Endothelial cell (in vitro differentiated cells): ENCODE data around the gene MAGEA6. TPM values are rescaled to one million over a fixed set of nuclear protein-coding genes. Genes with fewer than 3 reads are reported as not detected.
A peak's percentile ranks its signal among the peaks of the same experiment; 100 is the strongest.

Source experiments
- DNase-seq: peaks from one replicate; pipeline ENCODE4 v3.0.0; 2021; ENCODE audit warnings: low spot score
- H3K27ac Mint-ChIP-seq: one replicate; pipeline ENCODE4 v1.8.0; 2021; ENCODE audit warnings: mixed read lengths, inconsistent platforms; ENCODE audit not compliant: unreplicated experiment
- H3K27me3 Mint-ChIP-seq: one replicate; pipeline ENCODE4 v1.8.0; 2021; ENCODE audit warnings: mild to moderate bottlenecking, moderate library complexity, mixed read lengths, inconsistent platforms; ENCODE audit not compliant: unreplicated experiment
- H3K36me3 Mint-ChIP-seq: one replicate; pipeline ENCODE4 v1.8.0; 2021; ENCODE audit warnings: mild to moderate bottlenecking, low read depth, mixed read lengths, inconsistent platforms; ENCODE audit not compliant: unreplicated experiment
- H3K4me1 Mint-ChIP-seq: one replicate; pipeline ENCODE4 v1.8.0; 2021; ENCODE audit warnings: mild to moderate bottlenecking, mixed read lengths, inconsistent platforms; ENCODE audit not compliant: unreplicated experiment
- H3K4me3 Mint-ChIP-seq: one replicate; pipeline ENCODE4 v1.8.0; 2021; ENCODE audit warnings: mild to moderate bottlenecking, mixed read lengths, inconsistent platforms; ENCODE audit not compliant: unreplicated experiment
- H3K9me3 Mint-ChIP-seq: one replicate; pipeline ENCODE4 v1.8.0; 2021; ENCODE audit warnings: mixed read lengths, inconsistent platforms; ENCODE audit not compliant: unreplicated experiment
- total RNA-seq: library from RNA; stranded (reverse); fragmentation: NEBNext Ultra II Directional; extraction: Animal tissue kit (Norgen Biotek cat#: 25700); gene quantifications from one replicate; pipeline ENCODE4 v1.2.1, GENCODE V29; 2021; ENCODE audit not compliant: unreplicated experiment
- TF ChIP-seq, protein P1 (sequence below): fragments of 200-600 bp; sonication (generic); IDR thresholded peaks from one replicate; pipeline ENCODE4 v1.5.0; 2021; ENCODE audit warnings: antibody characterized with exemption; ENCODE audit not compliant: unreplicated experiment

MAGEA6 gene
- total RNA-seq, 1 donor from 2014 or later: not detected

GRCh38 chrX:152733261-152733975 lies 36.1 kb downstream of the MAGEA6 start, which contains the start of the genes CSAG1 and MAGEA12:
TSS of gene CSAG1 (minus strand) at chrX:152733721. CDS start at chrX:152732460, 1,261 bp downstream.
TSS of gene MAGEA12 (plus strand) at chrX:152733757. CDS start at chrX:152736162, 2,405 bp downstream.
- no peak for DNase-seq
- no peak within 1 kb of the TSS for H3K27ac Mint-ChIP-seq
- H3K4me3 Mint-ChIP-seq: peak within 1 kb of the TSS; percentile 31
- H3K4me1 Mint-ChIP-seq: no peaks in the 10 kb centered on the region
- no peaks in the 10 kb centered on the region for H3K36me3 Mint-ChIP-seq
- H3K27me3 Mint-ChIP-seq: peaks cover 2% of the 10 kb centered on the region
- TF ChIP-seq, protein P1, sequence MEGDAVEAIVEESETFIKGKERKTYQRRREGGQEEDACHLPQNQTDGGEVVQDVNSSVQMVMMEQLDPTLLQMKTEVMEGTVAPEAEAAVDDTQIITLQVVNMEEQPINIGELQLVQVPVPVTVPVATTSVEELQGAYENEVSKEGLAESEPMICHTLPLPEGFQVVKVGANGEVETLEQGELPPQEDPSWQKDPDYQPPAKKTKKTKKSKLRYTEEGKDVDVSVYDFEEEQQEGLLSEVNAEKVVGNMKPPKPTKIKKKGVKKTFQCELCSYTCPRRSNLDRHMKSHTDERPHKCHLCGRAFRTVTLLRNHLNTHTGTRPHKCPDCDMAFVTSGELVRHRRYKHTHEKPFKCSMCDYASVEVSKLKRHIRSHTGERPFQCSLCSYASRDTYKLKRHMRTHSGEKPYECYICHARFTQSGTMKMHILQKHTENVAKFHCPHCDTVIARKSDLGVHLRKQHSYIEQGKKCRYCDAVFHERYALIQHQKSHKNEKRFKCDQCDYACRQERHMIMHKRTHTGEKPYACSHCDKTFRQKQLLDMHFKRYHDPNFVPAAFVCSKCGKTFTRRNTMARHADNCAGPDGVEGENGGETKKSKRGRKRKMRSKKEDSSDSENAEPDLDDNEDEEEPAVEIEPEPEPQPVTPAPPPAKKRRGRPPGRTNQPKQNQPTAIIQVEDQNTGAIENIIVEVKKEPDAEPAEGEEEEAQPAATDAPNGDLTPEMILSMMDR: no peak
- H3K9me3 Mint-ChIP-seq: no peaks in the 10 kb centered on the region

- no peaks in the 10 kb centered on the region for H3K36me3 Mint-ChIP-seq
- H3K27me3 Mint-ChIP-seq: no peaks in the 10 kb centered on the region
- TF ChIP-seq, protein P1: no peak
- no peak overlapping the region for H3K4me3 Mint-ChIP-seq
- no peak overlapping the region for H3K27ac Mint-ChIP-seq
- no peaks in the 10 kb centered on the region for H3K9me3 Mint-ChIP-seq
- no peaks in the 10 kb centered on the region for H3K4me1 Mint-ChIP-seq
- DNase-seq: no peak
Measured at GRCh38 chrX:152725409-152725808, 44.1 kb downstream of the MAGEA6 start.

Other genes starting within 250 kb of the MAGEA6 start
- gene GABRQ, start 131.8 kb downstream of the MAGEA6 start, total RNA-seq: 0.41 TPM
- gene MAGEA3, start 70.9 kb downstream of the MAGEA6 start, total RNA-seq: not detected
- gene CSAG2, start 60.4 kb downstream of the MAGEA6 start, total RNA-seq: not detected
- 0.97 TPM for gene MAGEA2B, start 55.1 kb downstream of the MAGEA6 start, total RNA-seq
- gene CSAG1, start 36.0 kb downstream of the MAGEA6 start, total RNA-seq: 5.1 TPM
- gene MAGEA12, start 35.9 kb downstream of the MAGEA6 start, total RNA-seq: 4.3 TPM
- gene MAGEA2, start 15.8 kb downstream of the MAGEA6 start, total RNA-seq: 3.5 TPM
- 5.5 TPM for gene CSAG3, start 10.5 kb downstream of the MAGEA6 start, total RNA-seq
- gene CETN2, start 61.1 kb upstream of the MAGEA6 start, total RNA-seq: 32.6 TPM
- gene NSDHL, start 61.4 kb upstream of the MAGEA6 start, total RNA-seq: 26.5 TPM
- 2.1 TPM for gene ZNF185, start 128.4 kb upstream of the MAGEA6 start, total RNA-seq
- gene PNMA5, start 224.4 kb upstream of the MAGEA6 start, total RNA-seq: not detected